ENCODE results near the gene VPS72.

Gene VPS72

GRCh38 chr1:151144474-151145303 is 45.3 kb downstream of the VPS72 start:
- DNase-seq: no peak

- no peak for DNase-seq
These were observed 46.0 kb downstream of the VPS72 start for GRCh38 chr1:151143986-151144385.

DNA sequence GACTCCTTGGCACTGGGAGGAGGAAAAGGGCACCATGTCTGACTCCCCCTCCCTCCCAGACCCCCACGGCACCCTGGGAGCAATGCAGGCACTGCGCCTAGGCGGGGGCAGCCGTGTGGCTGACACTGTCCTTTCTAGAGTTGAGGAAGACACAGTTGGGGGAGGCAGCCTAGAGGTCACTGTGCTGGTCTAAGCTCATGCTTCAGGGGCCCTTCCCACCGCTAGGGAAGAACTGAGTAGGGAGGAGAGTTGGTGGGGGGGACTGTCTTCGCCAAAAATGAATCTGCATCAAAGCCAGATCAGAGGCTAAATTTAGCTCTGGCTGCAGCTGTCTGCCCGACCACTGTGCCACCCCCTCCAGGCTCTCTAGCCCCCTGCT is 47.0 kb downstream of the VPS72 start:
- no peak for DNase-seq

DNA sequence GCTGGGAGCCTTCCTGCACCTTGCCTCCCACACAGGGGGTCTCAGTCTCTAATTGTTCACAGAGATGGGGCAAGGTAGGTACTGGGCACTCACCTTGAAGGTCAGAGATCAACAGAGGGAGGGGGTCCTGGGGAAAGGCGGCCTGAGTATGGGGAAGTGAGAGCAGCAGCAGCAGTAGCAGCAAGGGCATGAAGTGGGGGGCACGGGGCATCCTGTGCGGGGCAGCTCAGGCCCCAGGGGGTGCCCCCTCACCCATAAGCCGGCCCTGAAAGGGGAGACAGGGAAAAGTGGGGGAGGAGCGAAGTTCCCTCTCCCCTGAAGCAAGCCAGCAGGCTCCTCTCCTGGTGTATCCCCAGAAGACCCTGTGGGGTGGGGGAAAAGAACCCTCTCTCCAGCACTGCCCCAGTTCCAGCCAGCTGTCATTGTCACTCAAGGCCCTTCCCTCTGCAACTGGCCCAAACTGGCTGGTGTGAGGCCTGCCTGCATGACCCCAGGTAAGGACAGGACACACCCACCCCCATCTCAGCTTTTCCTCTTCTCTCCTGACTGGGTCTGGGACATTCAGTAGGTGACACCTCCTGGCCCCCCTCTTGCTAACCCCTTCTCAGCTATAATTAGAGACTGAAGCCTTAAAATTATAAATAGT is 47.5 kb downstream of the VPS72 start:
- DNase-seq: no peak

- no peak for DNase-seq
These were observed 52.2 kb downstream of the VPS72 start for GRCh38 chr1:151137789-151138188.

DNA sequence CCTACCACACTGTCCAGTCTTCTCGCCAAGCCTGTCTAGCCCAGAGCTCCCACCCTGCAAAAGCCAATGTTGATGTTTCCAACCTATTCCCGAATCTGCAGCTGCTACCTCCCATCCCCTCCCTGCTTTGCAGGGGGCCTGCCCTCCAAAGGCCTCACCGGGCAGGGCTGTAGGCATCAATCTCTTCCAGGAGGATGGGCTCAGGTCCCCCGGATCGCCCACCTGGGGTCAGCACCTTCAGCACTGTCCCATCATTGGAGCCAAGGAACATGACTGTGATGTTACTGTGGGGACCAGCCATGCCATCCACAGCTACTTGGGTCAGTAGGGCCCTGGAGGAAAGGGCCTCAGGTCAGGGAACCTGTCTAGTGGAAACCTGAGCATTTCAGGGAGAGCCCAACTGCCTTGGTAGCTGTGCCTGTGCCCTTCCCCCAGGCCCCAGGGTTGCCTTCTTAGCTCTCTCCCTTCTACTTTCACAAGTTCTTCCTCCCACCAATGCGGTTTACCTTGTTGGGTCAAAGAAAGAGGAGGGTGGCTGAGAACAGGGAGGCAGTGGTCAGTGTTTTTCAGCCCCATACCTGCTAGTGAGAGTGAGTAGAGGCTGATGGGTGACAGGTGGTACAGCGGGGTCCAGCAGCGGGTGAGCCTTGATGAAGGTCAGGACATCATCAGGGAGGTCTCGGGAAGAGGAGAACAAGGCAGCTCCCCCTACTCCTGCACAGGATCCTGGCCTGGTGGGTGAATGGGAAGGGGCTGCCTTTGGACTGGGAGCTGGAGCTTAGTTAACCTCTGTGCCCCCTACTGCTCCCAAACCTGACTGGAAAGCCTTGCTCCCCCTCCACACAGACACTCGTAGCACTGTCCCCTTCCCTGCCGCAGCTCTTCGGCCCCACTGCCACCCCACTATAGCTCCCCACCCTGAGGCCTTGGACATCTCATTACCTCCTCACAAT is 54.3 kb downstream of the VPS72 start:
- no peak for DNase-seq

DNA sequence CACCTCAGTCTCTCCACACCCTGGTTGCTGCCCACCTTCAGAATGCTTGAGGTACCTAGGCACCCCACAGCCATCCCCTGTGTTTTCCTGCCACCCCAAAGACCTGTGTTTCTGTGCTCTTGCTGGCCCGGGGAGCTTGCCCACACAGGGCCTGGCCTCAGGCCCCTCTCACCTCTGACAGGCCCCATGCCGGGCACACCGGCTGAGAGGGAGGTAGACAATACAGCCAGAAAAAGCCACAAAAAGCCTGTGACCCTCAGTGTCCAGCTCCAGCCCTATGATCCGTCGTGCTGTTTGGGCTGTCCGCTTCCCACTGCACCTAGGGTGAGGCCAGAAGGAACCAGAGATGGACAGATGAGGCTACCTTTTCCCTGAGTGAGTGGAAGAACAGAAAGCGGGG is 55.0 kb downstream of the VPS72 start:
- no peak for DNase-seq

GRCh38 chr1:151134396-151134795 is 55.6 kb downstream of the VPS72 start:
- no peak for DNase-seq

- DNase-seq: no peak
These were observed 56.8 kb downstream of the VPS72 start for GRCh38 chr1:151133018-151133806.

DNA sequence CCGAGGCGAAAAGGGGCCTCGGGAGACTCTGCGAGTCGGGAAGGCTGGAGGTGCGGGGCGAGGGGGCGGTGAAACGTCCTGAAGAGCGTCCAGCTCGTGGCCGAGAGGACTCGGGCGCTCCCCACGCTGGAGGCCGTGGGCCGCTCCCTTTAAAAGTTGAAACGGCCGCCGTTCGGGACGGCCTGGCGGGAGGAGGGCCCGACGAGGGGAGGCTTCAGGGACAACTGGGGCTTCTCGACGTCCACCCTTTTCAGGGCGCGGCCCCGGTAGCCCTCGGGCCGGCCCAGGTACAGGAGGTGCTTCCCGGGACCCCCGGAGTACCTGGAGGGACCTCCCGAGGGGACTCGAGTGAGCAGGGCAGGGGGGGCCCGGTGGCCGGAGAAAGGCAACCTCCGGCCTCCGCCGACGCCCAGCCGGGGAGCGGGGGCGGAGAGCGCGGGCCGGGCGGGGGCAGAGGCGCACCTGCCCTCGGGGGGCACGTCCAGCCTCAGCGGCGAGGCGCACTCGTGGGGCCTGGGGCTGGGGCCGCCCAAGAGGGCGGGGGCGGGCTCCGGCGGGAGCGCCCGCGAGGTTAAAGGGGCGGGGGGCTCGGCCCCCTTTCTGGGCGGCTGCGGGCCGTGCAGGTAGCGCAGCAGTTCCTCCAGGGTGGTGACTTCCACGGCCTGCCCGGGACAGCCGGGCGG is 57.5 kb downstream of the VPS72 start:
- DNase-seq: no peak

DNA sequence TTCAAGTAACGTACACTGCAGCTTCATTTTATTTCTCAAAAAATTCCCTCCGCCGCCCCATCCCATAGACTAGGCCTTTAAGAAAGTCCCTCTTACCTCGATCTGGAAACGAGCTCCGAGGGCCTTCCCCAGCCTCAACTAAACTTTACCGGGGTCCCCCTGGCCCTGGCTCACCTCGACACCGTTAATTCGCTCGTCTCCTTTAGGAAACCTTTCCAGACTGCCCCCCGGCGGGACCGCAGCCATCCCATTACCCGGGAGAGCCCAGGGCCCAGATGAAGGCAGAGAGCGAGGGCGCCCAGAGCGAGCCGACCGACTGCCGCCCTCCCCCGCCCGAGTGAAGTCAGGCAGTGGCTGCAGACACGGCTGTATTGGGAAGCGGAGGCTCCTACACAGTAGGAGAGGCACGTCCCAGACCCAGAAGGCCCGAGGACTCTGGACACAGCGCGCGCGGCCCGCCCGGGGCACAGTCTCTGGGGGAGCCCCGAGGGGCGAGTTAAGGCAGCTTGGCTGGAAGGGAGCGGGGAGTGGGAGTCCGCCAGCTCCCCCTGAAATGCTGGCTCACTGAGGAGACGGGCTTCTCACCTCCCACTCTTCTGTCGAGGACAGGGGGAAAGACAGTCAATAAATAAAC is 58.2 kb downstream of the VPS72 start:
- DNase-seq: no peak

GRCh38 chr1:151130987-151131586 is 58.9 kb downstream of the VPS72 start:
- no peak for DNase-seq

DNA sequence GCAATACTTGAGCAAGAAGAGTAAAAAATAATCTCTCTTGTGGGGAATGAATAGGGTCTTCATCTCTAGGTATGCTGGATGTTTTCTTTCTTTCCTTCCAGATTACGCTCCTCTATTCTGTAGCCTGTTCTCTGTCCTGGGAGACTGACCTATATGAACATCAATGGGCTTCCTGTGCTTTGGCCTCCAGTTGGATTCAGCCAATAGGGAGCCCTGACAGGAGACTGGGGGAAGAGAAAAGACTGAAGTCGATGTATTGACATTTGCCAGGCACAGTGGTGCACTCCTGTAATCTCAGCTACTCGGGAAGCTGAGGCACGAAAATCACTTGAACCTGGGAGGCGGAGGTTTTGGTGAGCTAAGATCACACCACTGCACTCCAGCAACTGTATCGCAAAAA is 61.2 kb downstream of the VPS72 start:
- DNase-seq: no peak

Measured in NCI-H1105 treated with DMSO at 0.1 percent for 48 hours (cell line).